NCI-H187 (cell line): ENCODE results near the gene LIME1.

Experiments
- DNase-seq, 2 experiments: peaks; one replicate each; lab custom pipeline; 2025; lab: John Stamatoyannopoulos, UW

LIME1 gene

DNA sequence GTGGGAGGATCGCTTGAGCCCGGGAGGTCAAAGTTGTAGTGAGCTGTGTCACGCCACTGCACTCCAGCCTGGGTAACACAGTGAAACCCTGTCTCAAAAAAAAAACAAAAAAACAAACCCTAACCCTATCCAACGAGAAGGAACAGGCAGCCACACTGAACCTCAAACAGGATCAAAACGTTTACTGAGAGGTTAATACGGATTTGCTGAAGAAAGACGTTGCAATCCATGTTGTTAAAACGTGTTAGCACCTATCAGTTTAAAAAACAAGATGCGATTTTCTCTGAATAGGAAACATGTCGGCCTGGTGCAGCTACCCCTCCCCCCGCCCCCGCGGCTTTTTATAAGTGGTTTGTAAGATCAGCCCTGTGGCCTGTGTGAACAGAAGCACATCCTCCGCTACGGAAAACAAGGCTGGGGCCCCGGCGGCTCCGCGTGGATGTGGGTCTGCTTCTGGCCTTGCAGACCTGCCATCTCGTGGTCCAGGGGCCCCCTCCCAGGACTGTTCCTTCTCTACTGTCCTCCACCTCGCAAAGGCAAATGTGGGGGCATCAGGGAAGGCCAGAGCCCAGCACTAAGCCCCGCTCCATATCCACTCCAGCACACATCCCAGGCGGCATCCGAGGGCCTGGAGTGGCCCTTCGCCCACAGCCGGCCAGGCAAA lies 14.5 kb downstream of the LIME1 start:
- peak in 1 of 2 experiments; percentile 7 for DNase-seq

DNA sequence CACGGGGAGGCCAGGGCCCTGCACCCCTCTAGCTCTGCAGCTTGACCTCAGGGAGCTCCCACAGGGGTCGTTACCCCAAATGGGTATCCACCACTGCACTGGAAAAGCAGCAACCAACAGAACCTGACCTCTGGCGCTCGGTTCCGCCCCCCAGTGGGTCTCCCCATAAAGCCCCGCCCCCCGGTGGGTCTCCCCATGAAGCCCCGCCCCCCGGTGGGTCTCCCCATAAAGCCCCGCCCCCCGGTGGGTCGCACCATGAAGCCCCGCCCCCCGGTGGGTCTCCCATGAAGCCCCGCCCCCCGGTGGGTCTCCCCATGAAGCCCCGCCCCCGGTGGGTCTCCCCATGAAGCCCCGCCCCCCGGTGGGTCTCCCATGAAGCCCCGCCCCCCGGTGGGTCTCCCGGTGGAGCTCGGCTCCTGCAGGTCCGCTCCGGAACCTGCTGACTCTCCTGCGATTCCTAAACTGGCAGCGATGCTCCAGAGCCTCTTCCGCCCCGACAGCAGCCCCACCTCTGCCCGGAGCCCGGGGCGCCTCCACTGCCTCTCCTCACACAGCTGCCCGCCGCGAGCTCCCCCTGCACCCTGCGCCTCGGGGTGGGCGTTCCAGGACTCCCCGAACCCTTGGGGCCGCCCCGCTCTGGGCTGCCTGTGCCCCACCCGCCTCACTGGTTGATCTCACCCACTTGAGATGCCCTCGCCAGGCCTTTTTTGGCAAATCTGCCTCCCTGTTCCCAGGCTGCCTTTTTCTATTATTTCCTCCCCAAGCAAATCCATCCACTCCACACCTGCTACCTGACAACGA lies 15.2 kb downstream of the LIME1 start:
- no peak for DNase-seq

DNA sequence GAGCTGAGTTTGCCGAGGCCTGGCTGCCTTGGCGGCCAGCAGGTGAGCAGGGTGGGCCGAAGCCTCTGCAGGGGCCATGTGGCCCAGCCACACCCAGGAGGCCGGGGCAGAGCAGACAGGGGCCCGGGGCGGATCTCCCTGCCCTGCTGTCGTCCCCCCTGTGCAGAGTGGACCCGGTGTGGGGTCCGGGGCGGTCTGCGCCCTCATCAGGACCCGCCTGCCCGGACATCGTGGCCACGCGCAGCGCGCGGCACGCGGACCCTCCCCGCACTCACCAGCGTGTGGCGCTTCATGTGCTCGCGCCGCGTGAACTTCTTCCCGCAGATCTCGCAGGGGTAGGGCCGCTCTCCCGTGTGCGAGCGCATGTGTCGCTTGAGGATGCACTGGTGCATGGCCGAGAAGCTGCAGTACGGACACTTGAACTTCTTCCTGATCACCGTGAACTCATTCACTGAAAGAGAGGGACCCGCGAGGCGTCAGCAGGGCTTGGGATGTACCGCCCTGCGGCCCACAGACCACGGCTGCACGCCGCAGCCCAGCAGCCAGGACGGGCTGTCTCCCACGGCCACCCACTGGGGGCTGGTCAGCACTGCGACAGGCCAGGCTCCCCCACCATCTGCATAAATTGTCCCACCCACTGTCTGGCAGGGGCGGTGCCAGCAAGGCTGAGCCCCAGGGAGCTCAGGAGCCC lies 16.1 kb downstream of the LIME1 start:
- peak; percentile 24 to 34 for DNase-seq

DNA sequence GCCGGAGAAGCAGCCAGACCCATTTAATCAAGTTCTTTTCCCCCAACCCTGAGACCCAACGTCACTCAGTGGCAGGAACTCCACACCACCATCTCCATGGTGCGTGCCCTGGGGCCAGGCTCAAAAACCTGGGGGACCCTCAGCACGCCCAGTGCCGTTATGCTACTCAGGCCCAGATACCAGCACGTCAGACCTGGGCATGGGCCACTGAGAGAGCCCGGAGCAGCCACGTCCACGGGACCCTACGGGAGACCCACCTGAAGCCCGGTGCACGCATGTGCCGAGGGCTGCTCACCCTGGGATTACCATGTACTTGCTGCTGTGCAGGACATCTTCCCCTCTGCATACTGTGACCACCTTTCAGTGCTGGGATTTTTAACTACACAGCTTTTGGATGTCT lies 16.9 kb downstream of the LIME1 start:
- DNase-seq: no peak

DNA sequence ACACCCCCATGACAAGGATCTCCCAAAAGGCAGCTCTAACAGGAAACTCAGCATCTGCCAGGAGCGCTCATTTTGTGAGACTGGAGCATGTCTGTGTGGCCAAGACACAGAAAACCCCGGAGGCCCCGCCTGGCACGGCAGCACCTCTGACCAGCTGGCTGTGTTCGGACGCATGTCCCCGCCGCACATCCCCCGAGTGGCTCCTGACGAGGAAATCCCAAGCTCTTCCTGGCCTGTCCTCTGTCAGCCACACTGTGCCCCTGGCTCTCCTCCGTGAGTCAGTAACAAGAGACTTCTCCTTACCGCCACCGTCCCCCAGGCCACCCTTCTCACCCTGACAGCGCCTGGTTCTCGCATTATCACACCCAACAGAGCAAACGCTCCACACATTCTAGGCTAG lies 17.5 kb downstream of the LIME1 start:
- no peak for DNase-seq

DNA sequence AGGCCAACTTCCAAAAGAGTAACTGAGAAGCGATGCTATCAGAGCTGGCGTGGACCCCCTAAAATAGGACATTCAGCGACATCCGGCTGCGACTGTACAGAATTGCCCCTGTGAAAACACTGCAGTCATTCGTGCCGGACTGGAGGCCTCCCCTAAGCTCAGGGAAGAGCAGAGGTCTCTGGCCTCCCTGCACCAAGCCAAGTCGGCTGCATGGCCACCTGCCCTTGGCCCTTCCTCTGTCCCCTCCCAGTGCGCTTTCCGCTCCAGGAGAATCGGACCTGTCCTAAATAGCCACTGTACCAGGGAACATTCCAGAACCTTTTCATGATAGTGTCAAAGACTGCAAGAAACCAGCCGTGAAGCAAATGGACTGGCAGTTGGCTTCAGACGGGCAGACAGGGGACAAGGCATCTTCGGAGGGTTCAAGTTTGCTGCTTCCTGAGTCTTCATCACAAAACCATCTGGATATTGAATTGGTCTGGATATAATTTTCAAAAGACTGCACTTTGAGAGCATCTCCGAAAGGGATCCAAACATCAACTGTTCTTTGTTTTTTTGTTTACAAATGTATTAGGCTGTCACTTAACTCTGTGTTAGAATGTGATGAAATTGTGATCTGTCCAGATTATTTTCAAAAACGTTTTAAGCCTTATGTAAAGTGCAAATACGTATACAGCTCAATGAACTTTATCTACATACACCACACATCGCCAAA lies 19.6 kb downstream of the LIME1 start:
- no peak for DNase-seq

DNA sequence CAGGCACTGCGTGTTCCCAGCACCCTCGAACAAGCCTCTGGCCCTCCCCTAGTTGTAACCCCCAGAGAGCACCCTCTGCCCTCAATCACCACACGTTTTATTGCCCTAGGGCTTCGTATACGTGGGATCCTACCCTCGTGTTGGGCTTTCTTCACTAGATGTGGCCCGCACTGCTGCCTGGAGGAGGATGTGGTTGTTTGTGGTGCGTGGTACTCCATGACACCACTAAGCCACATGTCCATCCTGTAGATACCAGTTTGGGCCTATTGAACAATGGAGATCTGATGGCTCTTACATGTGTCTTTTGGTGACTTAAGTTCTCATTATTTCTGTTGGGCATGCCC lies 20.2 kb downstream of the LIME1 start:
- no peak for DNase-seq

DNA sequence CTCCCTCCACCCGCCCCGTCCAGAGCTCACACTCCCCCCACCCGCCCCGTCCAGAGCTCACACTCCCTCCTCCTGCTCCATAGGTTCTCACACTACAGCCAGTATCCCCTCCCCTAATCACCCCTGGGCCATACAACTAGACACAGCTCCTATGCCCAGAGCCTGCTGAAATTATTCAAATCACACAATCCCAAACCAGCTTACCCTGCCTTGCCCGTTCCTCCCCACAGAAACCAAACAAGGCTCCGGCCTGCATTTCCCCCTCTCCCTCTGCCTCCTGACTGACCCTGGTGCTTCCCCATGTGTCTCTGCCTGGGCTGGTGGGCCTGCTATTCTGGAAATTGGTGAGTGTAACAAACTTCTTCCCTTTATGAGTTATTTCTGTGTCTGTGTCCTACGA lies 21.7 kb downstream of the LIME1 start:
- DNase-seq: no peak

DNA sequence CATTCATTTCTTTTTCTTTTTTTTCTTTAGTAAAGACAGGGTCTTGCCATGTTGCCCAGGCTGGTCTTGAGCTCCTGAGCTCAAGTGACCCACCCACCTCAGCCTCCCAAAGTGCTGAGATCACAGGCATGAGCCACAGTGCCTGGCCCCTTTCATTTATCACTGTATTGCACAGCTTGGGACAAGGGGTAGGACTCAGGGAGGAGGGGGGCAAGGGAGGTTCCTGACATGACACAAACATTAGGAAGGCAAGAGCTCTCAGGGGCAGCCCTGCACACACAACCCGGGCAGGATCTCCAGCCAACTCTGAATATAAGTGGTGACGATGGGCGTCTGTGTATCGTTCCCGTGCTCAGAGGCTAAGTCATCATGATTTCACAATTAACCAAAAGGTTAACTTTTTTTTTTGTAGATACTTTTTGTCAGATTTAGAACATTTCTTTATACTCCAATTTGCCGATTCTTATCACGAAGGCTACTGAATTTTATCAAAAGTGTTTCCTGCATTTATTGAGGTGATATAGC lies 23.0 kb downstream of the LIME1 start:
- no peak for DNase-seq

DNA sequence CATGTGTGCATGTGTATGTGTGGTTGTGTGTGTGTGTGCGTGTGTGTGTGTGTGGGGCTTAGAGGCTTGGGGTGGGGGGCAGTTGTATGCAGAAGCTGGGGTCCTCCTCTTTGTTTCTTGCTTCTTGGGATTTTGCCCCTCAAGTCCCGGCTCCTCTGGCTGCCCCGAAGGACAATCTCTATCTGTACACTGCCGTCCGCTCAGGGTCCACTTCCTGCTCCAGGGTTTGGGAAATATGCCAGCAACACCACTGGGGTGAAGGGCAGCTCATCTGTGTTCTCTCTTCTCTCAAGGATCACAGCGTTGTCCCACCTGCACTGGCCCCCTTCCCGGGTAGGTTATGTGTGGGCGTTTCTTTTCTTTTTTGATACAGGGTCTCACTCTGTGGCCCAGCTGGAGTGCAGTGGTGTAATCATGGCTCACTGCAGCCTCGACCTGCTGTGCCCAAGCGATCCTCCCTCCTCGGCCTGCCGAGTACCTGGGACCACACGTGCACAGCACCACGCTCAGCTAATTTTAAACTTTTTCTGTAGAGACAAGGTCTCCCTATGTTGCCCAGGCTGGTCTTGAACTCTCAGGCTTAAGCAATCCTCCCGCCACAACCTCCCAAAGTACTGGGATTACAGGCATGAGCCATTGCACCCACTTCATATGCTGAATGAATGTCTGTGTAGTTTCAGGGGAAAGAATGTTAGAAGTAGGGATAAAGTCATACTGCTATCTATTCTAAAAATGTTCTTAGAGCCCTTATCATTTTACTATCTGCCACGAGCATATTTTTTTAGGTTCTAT lies 28.8 kb downstream of the LIME1 start:
- no peak for DNase-seq

DNA sequence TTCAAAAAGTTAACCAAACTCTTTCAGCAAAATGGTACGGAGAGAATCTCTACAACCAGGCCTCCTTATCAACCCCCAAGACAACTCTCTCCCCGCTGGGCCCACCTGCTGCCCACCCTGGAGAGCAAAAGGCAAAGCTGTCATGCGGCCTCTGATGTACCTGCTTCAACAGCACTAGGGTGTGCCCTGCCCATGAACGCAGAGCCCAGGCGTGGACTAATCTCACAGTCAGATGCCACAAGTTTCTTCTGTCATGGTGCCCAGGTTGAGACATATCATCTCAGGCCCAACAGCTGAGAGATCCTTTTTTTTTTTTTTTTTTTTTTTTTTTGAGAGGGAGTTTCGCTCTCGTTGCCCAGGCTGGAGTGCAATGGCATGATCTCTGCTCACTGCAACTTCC lies 29.4 kb downstream of the LIME1 start:
- DNase-seq: no peak

DNA sequence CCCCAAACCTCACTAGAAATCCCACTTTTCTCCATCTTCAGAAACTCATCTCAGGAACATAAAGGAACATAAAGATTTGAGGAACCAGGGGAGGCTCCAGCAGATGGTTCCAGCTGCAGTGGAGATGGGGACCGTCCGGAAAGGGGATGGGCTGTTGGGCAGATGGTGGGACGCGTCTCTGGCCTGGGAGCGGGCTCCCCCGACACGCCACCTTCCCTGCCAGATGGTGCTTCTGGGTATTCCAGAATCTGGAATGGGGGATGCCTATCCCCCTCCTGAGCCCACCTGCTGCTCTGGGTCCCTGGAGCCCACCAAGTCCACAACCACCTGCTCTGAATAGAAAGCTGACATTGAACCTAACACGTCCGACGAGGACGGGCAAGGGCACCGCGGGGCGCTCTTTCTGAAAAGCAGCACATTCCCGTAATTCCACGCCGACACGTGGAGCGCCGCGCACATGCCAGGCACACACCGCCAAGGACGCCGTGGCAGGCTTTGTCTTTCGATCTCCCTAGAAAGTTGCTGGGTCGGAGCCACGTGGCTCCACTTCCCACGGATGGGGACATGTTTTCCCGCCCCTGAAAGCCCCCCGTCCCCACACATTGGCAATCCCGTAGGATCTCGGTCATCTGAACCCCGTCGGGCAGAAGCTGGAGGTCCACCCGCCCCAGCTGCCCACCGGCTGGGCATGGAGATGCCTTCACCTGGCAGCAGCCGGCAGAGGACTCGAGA lies 30.4 kb downstream of the LIME1 start:
- DNase-seq: no peak

DNA sequence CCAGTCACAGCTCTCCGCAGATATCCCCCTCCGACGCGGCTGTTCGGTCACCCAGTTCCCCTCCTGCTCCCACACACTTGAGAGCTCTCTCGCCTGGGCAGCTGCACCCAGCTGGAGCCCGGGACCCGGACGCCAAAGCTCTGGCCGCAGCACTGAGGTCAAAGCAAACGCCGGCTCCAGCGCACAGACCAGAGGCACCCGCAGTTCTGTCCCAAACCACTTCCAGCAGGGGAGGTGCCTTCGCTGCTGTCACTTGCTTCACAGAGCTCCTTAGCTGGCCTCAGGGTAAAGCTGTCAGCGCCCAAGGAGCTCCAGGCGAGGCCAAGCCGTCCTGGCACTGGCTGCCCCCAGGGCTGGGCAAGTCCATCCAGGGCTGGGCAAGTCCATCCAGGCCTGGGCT lies 31.0 kb downstream of the LIME1 start:
- DNase-seq: no peak

DNA sequence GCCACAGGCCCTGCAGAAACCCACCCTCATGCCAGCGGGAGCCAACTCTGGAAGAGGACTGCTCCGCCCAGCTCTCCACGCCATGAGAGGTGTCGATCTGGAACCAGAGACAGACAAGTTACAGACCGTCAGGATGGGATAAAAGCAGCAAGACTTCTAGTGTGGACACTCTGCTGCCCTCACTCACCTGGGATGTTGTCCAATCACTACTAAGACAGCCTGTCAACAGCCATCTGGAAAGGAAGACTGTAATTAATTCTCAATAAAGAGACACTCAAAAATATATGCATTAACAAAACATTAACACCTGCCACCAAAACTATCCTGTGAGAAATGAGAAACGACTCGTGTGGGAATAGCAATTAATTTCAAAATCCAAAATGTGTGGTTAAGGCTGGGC lies 31.4 kb downstream of the LIME1 start:
- DNase-seq: no peak

DNA sequence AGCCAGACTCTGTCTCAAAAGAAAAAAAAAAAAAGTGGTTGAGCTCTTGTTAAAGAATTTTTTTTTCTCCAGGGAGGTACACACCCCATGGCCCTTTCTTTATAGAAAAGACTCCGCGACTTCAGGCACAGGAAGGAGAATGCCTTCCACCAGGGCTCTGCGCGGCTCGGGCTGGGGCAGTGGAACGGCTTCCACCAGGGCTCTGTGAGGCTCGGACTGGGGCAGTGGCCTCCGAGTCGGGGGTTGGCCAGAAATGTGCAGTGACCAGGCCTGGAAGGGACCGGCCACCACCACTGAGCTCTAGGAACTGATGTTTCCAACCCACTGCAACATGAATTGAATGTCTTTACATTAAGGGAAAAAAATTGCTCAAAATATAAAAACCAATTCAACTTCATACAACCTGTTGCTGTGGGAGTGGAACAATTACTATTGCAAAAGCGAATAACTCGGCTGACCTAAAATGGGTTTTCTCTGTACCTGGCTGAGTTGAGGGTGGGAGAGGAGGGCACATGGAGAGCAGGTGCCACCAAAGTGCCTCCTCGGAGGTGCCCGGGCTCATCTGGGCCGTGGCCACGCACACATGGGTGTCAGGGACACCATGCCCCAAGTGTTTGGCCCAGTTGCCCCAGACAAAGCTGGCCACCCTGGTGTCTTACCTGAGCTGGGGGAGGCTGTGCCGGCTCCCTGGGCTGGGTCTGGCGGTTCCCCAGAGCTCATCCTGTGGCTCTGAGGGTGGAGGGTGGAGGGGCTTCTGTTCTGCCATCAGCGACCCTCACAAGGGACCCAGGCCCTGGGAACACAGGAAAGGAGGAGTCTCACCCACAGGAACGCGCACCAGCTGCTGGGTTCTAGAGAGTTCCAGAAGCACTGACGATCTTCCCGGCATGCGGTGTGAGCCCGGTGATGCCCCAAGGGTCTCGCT lies 32.4 kb downstream of the LIME1 start:
- no peak for DNase-seq

DNA sequence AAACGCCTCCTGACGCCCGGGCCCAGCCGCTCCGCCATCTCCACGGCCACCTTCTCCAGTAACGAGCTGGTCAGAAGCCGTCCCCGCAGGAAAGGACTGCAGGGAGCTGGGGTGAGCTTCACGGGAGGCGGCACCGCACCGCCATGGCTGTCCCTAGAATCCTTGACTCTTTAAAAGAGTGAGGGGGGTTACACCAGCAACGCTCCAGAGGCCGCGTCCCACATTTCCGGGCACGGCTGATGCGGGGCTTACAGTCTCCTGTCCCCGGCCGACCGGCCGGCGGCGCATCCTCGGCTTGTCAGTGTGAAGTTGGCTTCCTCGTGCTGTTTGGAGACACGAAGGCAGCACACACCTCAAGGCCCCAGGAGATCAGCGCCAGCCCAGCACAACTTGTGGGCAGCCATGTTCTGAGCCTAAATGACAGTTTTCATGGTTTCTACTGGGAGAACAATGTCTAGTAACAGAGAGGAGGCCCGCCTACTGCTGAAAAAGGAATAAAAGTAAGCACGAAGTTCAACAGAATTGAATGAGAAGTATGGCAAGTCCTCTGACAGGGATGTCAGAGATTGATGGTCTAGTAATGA lies 33.5 kb downstream of the LIME1 start:
- no peak for DNase-seq

DNA sequence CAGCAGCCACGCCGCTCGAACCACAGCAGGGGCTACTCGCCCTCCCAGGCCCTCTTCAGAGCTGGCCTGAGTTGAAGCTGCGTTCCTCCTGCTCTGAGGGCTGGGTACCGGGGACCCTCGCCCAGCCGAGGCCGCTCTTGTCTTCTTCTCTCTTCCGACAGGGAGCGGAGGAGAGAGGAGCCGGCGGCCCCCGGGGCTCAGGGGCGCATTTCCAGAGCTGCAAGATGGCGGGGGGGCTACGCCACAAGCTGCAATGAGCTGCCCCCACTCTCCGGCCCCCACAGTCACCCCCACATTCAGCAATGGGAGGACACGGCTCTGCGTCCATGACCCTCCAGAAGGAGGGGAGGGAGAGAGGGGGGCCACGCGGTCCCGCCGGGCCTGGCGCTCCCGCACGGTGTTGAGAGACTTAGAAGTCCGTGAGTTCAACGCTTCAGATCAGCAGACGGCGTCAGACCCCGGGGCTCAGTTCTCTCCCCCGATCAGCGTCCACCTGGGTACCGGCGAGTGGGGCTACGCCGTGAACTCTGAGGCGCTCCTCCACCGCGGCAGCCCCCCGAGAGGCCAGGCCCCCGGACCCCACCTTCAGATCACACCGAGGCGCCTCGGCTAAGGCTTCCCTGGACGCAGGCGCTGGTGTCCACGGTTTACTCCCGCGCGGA lies 34.7 kb downstream of the LIME1 start:
- DNase-seq: no peak

DNA sequence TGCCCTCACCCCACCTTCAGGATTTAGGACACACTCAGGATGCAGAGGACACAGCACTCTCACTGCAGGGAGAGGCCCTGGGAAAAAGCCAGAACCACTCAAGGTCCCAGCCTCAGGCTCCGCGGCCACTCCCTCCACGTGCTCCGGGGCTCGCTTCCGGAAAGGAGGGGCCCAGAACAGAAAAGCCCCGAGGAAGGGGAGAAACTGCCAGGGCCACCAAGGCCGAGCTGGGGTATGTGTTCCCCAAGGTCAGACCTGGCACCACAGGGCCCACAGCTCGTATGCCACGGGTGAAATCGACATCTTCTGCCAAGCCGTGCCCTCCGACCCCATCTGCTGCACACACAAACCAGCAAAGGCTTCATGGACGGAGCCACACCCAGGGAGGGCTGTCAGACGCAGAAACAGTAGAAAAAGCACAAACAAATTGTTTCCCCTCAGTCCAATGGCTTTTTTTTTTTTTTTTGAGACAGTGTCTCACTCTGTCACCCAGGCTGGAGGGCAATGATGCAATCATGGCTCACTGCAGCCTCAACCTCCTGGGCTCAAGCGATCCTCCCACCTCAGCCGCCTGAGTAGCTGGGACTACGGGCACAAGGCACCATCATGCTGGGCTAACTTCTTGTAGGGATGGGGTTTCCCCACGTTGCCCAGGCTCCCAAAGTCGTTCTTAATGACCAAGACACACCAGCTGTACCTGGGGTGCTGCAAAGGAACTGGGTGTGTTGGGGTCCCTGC lies 36.5 kb downstream of the LIME1 start:
- DNase-seq: no peak
